ENCODE results near the gene FAF1.

DNA sequence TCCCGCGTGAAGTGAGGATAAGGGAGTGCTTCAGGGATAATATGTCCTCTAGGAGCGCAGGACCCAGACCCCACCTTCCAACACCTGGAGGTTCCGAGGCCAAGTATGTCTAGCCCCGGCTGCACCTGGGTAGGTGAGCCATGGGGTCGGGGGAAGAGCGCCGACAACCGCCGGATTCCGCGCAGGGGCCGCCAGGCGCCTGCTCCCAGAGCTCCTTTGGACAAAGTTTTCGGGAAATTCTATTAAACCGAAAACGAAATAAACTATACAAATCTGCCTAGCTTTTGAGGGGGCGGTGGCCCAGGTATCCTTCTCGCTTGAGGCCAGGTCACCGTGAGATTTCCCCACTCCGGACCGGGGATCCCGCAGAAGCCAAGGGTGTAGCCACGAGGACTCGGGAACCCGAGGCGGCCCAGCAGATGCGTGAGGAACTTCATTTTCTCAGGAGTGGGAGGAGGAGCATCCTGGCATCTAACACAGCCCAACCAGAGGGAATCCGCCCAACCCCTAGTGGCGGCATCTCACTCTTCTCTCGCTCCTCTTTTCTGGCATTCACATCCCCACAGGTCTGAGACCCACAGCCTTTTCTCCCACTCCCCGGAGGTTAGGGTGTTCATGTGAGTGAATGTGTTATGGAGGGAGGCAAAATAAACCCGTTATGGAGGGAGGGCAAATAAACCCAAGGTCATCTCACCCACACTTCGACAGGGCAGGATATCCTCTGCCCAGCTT is 534.5 kb downstream of the FAF1 start:
- TF ChIP-seq, protein P1, sequence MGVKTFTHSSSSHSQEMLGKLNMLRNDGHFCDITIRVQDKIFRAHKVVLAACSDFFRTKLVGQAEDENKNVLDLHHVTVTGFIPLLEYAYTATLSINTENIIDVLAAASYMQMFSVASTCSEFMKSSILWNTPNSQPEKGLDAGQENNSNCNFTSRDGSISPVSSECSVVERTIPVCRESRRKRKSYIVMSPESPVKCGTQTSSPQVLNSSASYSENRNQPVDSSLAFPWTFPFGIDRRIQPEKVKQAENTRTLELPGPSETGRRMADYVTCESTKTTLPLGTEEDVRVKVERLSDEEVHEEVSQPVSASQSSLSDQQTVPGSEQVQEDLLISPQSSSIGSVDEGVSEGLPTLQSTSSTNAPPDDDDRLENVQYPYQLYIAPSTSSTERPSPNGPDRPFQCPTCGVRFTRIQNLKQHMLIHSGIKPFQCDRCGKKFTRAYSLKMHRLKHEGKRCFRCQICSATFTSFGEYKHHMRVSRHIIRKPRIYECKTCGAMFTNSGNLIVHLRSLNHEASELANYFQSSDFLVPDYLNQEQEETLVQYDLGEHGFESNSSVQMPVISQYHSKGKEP (tag by site-specific recombination; IDR thresholded peaks at IDR 0.05): no peak
- TF ChIP-seq ZNF510 (tag by site-specific recombination; IDR thresholded peaks at IDR 0.05; ENCODE audit: insufficient replicate concordance) (no peak), YY1 (tag by site-specific recombination; IDR thresholded peaks at IDR 0.05) (no peak), ZNF777 (tag by site-specific recombination; IDR thresholded peaks at IDR 0.05; ENCODE audit: borderline replicate concordance) (no peak), ZNF274 (IDR thresholded peaks at IDR 0.05; ENCODE audit: low read length) (no peak), ZNF274 (tag by site-specific recombination; IDR thresholded peaks at IDR 0.05; ENCODE audit: borderline replicate concordance) (no peak), ZNF16 (tag by site-specific recombination; IDR thresholded peaks at IDR 0.05; ENCODE audit: low read depth) (no peak), HOXD13 (CRISPR knock-in tag; IDR thresholded peaks at IDR 0.05; ENCODE audit: borderline replicate concordance) (no peak), MEIS1 (CRISPR knock-in tag; IDR thresholded peaks at IDR 0.05; ENCODE audit: borderline replicate concordance) (no peak)
- TF ChIP-seq, protein P2, sequence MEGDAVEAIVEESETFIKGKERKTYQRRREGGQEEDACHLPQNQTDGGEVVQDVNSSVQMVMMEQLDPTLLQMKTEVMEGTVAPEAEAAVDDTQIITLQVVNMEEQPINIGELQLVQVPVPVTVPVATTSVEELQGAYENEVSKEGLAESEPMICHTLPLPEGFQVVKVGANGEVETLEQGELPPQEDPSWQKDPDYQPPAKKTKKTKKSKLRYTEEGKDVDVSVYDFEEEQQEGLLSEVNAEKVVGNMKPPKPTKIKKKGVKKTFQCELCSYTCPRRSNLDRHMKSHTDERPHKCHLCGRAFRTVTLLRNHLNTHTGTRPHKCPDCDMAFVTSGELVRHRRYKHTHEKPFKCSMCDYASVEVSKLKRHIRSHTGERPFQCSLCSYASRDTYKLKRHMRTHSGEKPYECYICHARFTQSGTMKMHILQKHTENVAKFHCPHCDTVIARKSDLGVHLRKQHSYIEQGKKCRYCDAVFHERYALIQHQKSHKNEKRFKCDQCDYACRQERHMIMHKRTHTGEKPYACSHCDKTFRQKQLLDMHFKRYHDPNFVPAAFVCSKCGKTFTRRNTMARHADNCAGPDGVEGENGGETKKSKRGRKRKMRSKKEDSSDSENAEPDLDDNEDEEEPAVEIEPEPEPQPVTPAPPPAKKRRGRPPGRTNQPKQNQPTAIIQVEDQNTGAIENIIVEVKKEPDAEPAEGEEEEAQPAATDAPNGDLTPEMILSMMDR (tag by site-specific recombination; IDR thresholded peaks at IDR 0.05): no peak
- TF ChIP-seq, protein P3, sequence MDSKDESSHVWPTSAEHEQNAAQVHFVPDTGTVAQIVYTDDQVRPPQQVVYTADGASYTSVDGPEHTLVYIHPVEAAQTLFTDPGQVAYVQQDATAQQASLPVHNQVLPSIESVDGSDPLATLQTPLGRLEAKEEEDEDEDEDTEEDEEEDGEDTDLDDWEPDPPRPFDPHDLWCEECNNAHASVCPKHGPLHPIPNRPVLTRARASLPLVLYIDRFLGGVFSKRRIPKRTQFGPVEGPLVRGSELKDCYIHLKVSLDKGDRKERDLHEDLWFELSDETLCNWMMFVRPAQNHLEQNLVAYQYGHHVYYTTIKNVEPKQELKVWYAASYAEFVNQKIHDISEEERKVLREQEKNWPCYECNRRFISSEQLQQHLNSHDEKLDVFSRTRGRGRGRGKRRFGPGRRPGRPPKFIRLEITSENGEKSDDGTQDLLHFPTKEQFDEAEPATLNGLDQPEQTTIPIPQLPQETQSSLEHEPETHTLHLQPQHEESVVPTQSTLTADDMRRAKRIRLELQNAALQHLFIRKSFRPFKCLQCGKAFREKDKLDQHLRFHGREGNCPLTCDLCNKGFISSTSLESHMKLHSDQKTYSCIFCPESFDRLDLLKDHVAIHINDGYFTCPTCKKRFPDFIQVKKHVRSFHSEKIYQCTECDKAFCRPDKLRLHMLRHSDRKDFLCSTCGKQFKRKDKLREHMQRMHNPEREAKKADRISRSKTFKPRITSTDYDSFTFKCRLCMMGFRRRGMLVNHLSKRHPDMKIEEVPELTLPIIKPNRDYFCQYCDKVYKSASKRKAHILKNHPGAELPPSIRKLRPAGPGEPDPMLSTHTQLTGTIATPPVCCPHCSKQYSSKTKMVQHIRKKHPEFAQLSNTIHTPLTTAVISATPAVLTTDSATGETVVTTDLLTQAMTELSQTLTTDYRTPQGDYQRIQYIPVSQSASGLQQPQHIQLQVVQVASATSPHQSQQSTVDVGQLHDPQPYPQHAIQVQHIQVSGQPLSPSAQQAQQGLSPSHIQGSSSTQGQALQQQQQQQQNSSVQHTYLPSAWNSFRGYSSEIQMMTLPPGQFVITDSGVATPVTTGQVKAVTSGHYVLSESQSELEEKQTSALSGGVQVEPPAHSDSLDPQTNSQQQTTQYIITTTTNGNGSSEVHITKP (tag by site-specific recombination; IDR thresholded peaks at IDR 0.05): no peak

Data from HEK293 (cell line).